Inferior parietal cortex (tissue), 1 donor: ENCODE results near the gene HSP90B1.

Experiments used
- DNase-seq: peaks from one replicate; pipeline ENCODE4 v3.0.0-alpha.2; 2016; ENCODE audit errors: extremely low spot score

The HSP90B1 gene

DNA sequence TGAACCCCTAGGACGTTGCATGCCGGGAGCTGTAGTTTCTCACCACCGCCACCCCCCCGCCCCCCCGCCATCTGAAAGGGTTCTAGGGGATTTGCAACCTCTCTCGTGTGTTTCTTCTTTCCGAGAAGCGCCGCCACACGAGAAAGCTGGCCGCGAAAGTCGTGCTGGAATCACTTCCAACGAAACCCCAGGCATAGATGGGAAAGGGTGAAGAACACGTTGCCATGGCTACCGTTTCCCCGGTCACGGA, 501 bp upstream of the HSP90B1 start:
- no peak for DNase-seq

DNA sequence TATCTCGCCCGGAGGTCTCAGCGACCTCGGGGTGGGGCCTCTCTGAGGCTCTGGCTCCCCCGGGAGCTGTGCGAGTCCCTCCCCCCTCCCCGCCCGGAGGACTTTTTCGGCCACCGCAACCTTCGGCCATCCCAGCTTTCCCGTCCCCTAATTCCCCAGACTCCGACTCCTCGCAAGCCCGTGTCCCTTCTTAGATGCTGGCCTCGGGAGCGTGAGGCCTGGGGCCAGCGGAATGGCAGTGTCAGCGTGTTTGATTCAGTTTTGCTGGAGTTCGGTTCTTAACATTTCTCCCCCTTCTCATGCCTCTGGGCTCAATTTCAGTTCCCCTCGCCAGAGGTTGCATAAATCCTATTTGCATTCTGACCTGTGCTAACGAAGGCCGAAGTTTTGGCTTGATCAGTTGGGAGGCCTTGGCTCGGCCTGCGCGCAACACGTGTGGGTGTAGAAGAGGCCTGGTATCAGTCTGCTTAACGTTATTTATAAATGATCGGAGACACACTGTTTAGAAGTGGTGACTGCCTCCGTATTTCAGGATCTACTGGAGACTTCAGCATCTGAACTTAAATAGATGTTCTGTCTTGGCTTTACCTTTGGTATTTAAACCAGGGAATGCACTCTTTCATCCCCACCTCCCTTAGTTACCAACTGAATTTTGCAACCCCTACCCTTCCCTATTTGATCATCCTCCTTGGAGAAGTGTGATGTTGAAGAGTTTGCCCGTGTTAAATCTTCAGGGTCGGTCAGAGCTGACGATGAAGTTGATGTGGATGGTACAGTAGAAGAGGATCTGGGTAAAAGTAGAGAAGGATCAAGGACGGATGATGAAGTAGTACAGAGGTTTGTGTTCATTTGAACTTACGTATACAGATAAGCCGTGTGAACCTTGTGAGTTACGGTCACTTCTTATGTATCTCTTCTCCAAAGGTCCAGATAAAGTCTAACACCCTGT, 851 bp downstream of the HSP90B1 start:
- DNase-seq = no peak

- DNase-seq = no peak
These were observed 3.0 kb downstream of the HSP90B1 start for GRCh38 chr12:103933237-103933636.

DNA sequence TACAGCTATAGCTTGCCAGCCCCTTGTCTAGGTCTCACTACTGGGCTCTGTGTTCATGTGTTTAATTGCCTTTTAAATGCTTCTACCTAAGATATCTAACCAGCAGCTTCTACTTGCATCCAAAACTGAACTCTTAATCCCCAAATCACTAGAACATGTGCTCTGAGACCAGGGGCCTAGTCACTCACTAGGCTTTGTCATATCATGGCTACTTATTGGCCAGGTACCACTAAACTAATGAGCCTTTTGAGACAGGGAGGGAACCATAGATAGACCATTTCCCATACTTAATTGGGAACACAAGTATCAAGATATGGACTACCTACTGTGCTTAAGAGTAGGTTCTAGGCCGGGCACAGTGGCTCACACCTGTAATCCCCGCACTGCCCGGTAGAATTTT, 6.5 kb downstream of the HSP90B1 start:
- DNase-seq = no peak

GRCh38 chr12:103944964-103945363, 14.8 kb downstream of the HSP90B1 start:
- DNase-seq = no peak

GRCh38 chr12:103947871-103948555, 17.8 kb downstream of the HSP90B1 start:
- no peak for DNase-seq

DNA sequence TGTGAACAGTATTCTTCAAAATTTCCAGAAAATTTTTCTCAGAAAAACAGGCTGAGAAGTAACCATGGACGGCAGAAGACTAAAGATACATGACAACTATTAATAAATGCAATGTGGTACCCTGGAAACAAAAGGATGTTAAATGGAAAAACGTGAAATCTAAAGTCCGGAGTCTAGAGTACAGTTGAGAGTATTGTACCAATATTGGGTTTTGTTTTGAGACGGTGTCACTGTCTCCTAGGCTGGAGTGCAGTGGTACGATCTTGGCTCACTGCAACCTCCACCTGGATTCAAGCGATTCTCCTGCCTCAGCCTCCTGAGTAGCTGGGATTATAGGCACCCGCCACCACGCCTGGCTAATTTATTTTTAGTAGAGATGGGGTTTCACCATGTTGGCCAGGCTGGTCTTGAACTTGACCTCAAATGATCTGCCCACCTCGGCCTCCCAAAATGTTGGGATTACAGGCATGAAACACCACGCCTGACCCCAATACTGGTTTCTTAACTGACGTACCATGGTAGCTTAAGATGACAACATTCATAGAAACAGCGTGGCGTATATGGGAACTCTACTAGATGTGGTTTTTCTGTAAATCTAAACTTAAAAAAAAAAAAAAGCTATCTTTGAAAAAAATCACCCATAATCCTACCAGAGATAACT, 18.7 kb downstream of the HSP90B1 start:
- DNase-seq = no peak

GRCh38 chr12:103952497-103952896, 22.3 kb downstream of the HSP90B1 start:
- no peak for DNase-seq

- DNase-seq = no peak
These were observed 25.8 kb downstream of the HSP90B1 start for GRCh38 chr12:103955811-103956508.

DNA sequence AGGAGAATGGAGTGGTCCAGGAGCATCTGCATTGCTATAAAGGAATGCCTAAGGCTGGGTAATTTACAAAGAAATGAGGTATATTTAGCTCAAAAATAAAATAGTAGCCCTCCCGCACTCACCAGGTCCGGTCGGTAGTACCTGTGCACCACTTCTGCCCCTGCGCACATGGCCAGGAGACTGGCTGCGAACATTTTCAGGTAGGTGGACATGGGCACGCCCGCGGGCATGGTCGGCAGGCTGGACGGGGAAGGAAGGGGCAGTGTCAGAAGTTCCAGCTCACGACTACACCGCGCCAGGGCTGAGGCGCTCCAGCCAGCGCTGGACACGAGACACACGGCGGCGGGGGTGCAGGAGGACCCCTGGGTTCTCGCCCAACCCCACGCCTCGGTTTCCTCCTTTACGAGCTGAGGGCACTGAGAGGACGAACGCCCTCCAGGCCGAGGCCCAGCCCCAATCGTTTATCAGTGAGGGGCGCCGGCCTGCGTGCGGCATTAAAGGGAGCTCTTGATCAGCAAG, 26.4 kb downstream of the HSP90B1 start:
- no peak for DNase-seq

DNA sequence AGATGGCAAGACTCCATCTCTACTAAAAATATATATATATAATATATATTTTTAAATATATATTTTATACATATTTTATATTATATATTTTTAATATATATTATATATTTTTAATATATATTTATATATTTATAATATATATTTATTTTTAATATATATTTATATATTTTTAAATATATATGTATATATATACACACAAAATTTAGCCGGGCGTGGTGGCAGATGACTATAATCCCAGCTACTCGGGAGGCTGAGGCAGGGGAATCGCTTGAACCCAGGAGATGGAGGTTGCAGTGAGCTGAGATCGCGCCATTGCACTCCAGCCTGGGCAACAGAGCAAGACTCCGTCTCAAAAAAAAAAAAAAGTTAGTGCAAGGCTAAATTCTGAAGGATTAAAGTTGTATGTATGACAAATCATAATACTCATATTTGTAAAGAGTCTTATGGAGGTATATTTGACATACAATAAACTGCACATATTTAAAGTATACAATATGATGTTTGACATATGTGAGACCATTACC, 27.7 kb downstream of the HSP90B1 start:
- DNase-seq = no peak

- no peak for DNase-seq
These were observed 28.4 kb downstream of the HSP90B1 start for GRCh38 chr12:103958621-103959020.

- no peak for DNase-seq
These were observed 30.5 kb downstream of the HSP90B1 start for GRCh38 chr12:103960616-103961227.

GRCh38 chr12:103962493-103962892, 32.3 kb downstream of the HSP90B1 start:
- no peak for DNase-seq

GRCh38 chr12:103964805-103965204, 34.6 kb downstream of the HSP90B1 start:
- DNase-seq = no peak

- peak; percentile 24 for DNase-seq
These were observed 35.0 kb downstream of the HSP90B1 start for GRCh38 chr12:103965255-103965589.

GRCh38 chr12:103965590-103966504, 35.6 kb downstream of the HSP90B1 start, which contains the start of gene TDG:
TDG (plus strand) TSS chr12:103965872; CDS start chr12:103966038, 166 bp downstream.
- DNase-seq = peak; percentile 98

DNA sequence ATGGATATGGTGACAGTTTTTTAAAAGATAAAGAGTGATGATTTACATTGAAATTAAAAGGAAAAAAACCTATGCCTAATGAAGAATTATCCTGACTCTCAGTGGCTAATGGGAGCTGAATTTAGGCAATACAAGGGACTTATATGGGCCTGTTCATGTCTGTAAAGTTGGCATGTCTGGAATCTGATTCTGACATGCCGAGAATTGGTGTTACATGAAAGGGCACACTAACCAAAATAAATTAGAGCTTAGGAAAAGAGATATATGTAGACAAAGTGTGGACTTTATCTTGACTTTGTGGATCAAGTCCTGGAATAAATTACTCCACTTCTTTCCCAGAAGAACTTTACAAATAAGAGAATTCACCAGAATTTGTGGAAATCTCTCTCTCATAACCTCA, 36.5 kb downstream of the HSP90B1 start:
- DNase-seq = no peak

- DNase-seq = no peak
These were observed 39.2 kb downstream of the HSP90B1 start for GRCh38 chr12:103969391-103969790.

DNA sequence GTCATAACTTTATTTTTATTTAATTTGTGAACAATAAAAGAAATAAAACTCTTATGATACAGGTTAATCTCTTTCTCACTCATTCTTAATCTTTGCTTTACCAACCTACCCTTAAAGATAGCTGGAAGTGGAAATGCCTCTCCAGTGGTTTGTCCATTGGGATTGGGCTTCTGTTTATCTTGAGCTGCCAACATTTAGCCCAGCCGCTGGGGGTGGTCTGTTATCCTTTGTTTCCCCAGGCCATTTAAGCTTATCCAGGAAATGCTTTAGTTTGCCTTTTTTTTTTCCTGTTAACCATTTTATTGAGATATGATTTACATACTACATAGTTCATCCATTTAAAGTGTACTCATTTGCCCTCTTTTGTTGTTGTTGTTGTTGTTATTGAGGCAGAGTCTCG, 43.7 kb downstream of the HSP90B1 start:
- no peak for DNase-seq
